Stomach (tissue), 4 donors: Measurements from ENCODE around the gene PRKCE.

Source experiments
- EP300 ChIP-seq: sonication (generic); formaldehyde crosslinking; IDR thresholded peaks from one replicate; pipeline ENCODE4 v1.6.1; 2017; ENCODE audit warnings: antibody characterized with exemption
- POLR2A ChIP-seq, 4 donors: fragments of 450-650 bp; IDR thresholded peaks; one replicate each; pipeline ENCODE4 v1.6.1; 2016; ENCODE audit warnings: antibody characterized with exemption in 4 of 4, control low read depth in 2 of 4, mild to moderate bottlenecking in 1 of 4, moderate library complexity in 1 of 4
- POLR2AphosphoS5 ChIP-seq, 3 donors: sonication (generic); formaldehyde crosslinking; IDR thresholded peaks; one replicate each; pipeline ENCODE4 v1.6.1; 2016; ENCODE audit warnings: antibody characterized with exemption in 3 of 3
- TF ChIP-seq, protein P1 (sequence below), 7 experiments: fragments of 450-650 bp in 4 of 7; fragments of 200-600 bp in 3 of 7; sonication (generic) in 3 of 7; IDR thresholded peaks; one replicate each; pipeline ENCODE4 v1.5.1; 2016 to 2019; ENCODE audit warnings: antibody characterized with exemption in 7 of 7, control low read depth in 2 of 7, mild to moderate bottlenecking in 1 of 7

DNA sequence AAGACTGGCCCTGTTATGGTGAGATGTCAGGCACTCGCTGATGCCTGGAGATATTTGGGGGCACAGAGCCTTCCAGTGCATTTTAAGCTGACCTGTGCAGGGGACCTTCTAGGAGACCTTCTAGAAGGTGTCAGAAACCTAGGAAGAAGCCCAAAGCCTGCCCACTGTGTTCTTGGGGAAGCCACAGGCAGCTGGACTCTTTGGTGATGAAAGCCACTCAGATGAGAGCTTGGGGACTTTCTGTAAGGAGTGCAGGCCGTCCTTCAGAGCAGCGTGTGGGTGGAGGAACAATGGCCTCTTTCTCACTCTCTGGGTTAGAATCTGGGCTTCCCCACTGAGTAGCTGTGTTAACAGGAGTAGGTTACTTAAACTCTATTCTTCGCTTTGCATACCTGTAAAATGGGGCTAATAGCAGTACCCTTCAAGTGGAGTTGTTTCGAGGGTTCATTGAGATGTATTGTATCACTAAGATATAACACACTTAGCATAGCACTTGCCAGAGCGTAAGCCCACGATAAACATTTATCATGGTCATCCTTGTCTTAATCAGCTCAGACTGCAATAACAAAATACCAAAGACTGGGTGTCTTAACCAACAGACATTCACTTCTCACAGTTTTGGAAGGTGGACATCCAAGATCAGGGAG is 323.4 kb downstream of the PRKCE start:
- TF ChIP-seq, protein P1, sequence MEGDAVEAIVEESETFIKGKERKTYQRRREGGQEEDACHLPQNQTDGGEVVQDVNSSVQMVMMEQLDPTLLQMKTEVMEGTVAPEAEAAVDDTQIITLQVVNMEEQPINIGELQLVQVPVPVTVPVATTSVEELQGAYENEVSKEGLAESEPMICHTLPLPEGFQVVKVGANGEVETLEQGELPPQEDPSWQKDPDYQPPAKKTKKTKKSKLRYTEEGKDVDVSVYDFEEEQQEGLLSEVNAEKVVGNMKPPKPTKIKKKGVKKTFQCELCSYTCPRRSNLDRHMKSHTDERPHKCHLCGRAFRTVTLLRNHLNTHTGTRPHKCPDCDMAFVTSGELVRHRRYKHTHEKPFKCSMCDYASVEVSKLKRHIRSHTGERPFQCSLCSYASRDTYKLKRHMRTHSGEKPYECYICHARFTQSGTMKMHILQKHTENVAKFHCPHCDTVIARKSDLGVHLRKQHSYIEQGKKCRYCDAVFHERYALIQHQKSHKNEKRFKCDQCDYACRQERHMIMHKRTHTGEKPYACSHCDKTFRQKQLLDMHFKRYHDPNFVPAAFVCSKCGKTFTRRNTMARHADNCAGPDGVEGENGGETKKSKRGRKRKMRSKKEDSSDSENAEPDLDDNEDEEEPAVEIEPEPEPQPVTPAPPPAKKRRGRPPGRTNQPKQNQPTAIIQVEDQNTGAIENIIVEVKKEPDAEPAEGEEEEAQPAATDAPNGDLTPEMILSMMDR (IDR thresholded peaks at IDR 0.05) = no peak
- TF ChIP-seq POLR2A (IDR thresholded peaks at IDR 0.05) (no peak), POLR2AphosphoS5 (IDR thresholded peaks at IDR 0.05) (no peak), EP300 (no peak)
